Uterus (tissue), 4 donors: Measurements from ENCODE around the gene CP. TPM values are rescaled to one million over a fixed set of nuclear protein-coding genes. Genes with fewer than 3 reads are reported as not detected.

ENCODE experiments used
- DNase-seq, 2 donors: peaks; one replicate each; pipeline ENCODE4 v3.0.0-alpha.2; 2019 to 2020
- H3K27ac ChIP-seq, 2 donors: fragments of 200-600 bp; sonication (generic); 1 replicate in 1 of 2; 2 replicates in 1 of 2; pipeline ENCODE4 v1.5.1; 2016 to 2018
- H3K27me3 ChIP-seq, 2 donors: fragments of 200-600 bp; sonication (generic); one replicate each; pipeline ENCODE4 v1.5.1; 2018 to 2019; ENCODE audit warnings: control low read depth in 1 of 2
- H3K36me3 ChIP-seq, 2 donors: fragments of 200-600 bp; sonication (generic); one replicate each; pipeline ENCODE4 v1.5.1; 2019; ENCODE audit warnings: control low read depth in 1 of 2
- H3K4me1 ChIP-seq, 2 donors: fragments of 200-600 bp; sonication (generic); one replicate each; pipeline ENCODE4 v1.5.1; 2018 to 2019; ENCODE audit warnings: control low read depth in 1 of 2
- H3K4me3 ChIP-seq, 2 donors: fragments of 200-600 bp; sonication (generic); 1 replicate in 1 of 2; 2 replicates in 1 of 2; pipeline ENCODE4 v1.5.1; 2018 to 2019; ENCODE audit warnings: mild to moderate bottlenecking in 1 of 2
- H3K9me3 ChIP-seq, 2 donors: fragments of 200-600 bp; sonication (generic); one replicate each; pipeline ENCODE4 v1.5.1; 2019; ENCODE audit warnings: control low read depth in 1 of 2
- POLR2A ChIP-seq, 2 donors: fragments of 450-650 bp; IDR thresholded peaks; one replicate each; pipeline ENCODE4 v1.6.1; 2016; ENCODE audit warnings: antibody characterized with exemption in 2 of 2, mild to moderate bottlenecking in 1 of 2, moderate library complexity in 1 of 2
- intact Hi-C: fragments of 100-400 bp; cut with DNase I; formaldehyde crosslinking; loops from one replicate; pipeline ENCODE4 v1.15.1; 2023; ENCODE audit warnings: low total_unique reads
- total RNA-seq, 4 donors: library from RNA; depleted of rRNA in 3 of 4; stranded (reverse); fragments of >200 nt in 3 of 4; gene quantifications; one replicate each; pipeline versions ENCODE4 v1.1.0 to v1.2.4, GENCODE V29; 2014 to 2023
- TF ChIP-seq, protein P1 (sequence below), 4 experiments: fragments of 200-600 bp in 2 of 4; fragments of 450-650 bp in 2 of 4; sonication (generic) in 2 of 4; IDR thresholded peaks; one replicate each; pipeline ENCODE4 v1.5.1; 2016 to 2019; ENCODE audit warnings: antibody characterized with exemption in 4 of 4, mild to moderate bottlenecking in 2 of 4, moderate library complexity in 1 of 4
- donor health status: DM: yes; HTN: yes; CAD: no.

CP gene
- 10 to 100 TPM in 1 of 4 donors, 1 to 10 TPM in 3; 2.2 to 13.3 (median 5.9) TPM for total RNA-seq

DNA sequence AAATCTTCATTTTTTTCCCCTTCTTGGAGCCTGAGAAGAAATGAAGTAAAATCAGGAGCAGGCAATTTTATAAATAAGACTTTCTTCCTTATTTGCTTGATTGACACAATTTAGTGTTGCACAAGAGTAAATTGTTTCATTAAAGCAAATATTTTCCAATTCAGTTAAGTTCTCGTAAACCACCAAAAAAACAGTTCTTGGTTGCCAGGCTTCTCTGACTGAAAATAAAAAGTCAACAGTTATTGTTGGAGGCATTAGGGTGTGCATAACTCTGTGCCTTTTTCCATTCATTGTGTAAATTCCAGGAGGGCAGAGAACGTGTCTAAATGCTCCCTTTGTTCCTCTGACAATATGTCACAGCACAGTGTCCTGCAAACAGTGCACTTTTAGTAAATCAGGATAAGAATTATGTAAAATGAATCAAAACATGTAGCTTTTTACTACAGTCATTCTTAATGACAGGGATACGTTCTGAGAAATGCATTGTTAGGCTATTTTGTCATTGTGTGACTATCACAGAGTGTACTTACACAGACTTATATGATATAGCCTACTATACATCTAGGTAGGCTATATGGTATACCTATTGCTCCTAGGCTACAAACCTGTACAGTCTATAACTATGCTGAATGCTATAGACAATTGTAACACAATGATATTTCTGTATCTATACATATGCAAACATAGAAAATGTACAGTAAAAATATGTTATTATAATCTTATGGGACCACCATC, at the start of gene CP:
Gene CP (minus strand): TSS at position 47 of the 735 bp plus-strand sequence. CDS start 37 bp downstream, at position 10.
- Histone ChIP-seq H3K4me3 (no peak within 1 kb of the TSS), H3K4me1 (no peaks in the 10 kb centered on the region), H3K36me3 (no peaks in the 10 kb centered on the region), H3K9me3 (no peaks in the 10 kb centered on the region), H3K27ac (no peak within 1 kb of the TSS), H3K27me3 (no peaks in the 10 kb centered on the region)
- no peak for DNase-seq
- TF ChIP-seq, protein P1, sequence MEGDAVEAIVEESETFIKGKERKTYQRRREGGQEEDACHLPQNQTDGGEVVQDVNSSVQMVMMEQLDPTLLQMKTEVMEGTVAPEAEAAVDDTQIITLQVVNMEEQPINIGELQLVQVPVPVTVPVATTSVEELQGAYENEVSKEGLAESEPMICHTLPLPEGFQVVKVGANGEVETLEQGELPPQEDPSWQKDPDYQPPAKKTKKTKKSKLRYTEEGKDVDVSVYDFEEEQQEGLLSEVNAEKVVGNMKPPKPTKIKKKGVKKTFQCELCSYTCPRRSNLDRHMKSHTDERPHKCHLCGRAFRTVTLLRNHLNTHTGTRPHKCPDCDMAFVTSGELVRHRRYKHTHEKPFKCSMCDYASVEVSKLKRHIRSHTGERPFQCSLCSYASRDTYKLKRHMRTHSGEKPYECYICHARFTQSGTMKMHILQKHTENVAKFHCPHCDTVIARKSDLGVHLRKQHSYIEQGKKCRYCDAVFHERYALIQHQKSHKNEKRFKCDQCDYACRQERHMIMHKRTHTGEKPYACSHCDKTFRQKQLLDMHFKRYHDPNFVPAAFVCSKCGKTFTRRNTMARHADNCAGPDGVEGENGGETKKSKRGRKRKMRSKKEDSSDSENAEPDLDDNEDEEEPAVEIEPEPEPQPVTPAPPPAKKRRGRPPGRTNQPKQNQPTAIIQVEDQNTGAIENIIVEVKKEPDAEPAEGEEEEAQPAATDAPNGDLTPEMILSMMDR (IDR thresholded peaks at IDR 0.05) = no peak
- no peak for TF ChIP-seq POLR2A (IDR thresholded peaks at IDR 0.05)
- intact Hi-C loops = no loop called here

GRCh38 chr3:149270180-149270579, 48.6 kb upstream of the CP start:
- H3K4me1 ChIP-seq = no peaks in the 10 kb centered on the region
- no peaks in the 10 kb centered on the region for H3K36me3 ChIP-seq
- no peak overlapping the region for H3K27ac ChIP-seq
- intact Hi-C loops = loop anchor here (5.0 to 10.0 kb wide), 3 partner anchors 153 to 315 kb away; no protein-coding TSS in a partner anchor
- no peak overlapping the region for H3K4me3 ChIP-seq
- H3K27me3 ChIP-seq = no peaks in the 10 kb centered on the region
- TF ChIP-seq, protein P1 (IDR thresholded peaks at IDR 0.05) = no peak
- TF ChIP-seq POLR2A (IDR thresholded peaks at IDR 0.05) = no peak
- H3K9me3 ChIP-seq = no peaks in the 10 kb centered on the region
- DNase-seq = no peak

GRCh38 chr3:149269687-149270086, 48.1 kb upstream of the CP start:
- H3K9me3 ChIP-seq = no peaks in the 10 kb centered on the region
- H3K4me3 ChIP-seq = no peak overlapping the region
- TF ChIP-seq POLR2A (IDR thresholded peaks at IDR 0.05) = no peak
- TF ChIP-seq, protein P1 (IDR thresholded peaks at IDR 0.05) = no peak
- H3K27me3 ChIP-seq = no peaks in the 10 kb centered on the region
- no peak overlapping the region for H3K27ac ChIP-seq
- no peaks in the 10 kb centered on the region for H3K4me1 ChIP-seq
- DNase-seq = no peak
- intact Hi-C loops = loop anchor here (5.0 to 10.0 kb wide), 3 partner anchors 152 to 315 kb away; no protein-coding TSS in a partner anchor
- no peaks in the 10 kb centered on the region for H3K36me3 ChIP-seq

- Histone ChIP-seq H3K4me3 (no peak overlapping the region), H3K27me3 (no peaks in the 10 kb centered on the region), H3K36me3 (no peaks in the 10 kb centered on the region), H3K27ac (no peak overlapping the region), H3K9me3 (no peaks in the 10 kb centered on the region), H3K4me1 (no peaks in the 10 kb centered on the region)
- TF ChIP-seq POLR2A (IDR thresholded peaks at IDR 0.05) = no peak
- TF ChIP-seq, protein P1 (IDR thresholded peaks at IDR 0.05) = no peak
- intact Hi-C loops = no loop called here
- no peak for DNase-seq
These were observed 45.9 kb upstream of the CP start for GRCh38 chr3:149267565-149267964.

- H3K27me3 ChIP-seq = no peaks in the 10 kb centered on the region
- no peak overlapping the region for H3K27ac ChIP-seq
- H3K9me3 ChIP-seq = no peaks in the 10 kb centered on the region
- H3K4me1 ChIP-seq = no peaks in the 10 kb centered on the region
- no peak overlapping the region for H3K4me3 ChIP-seq
- intact Hi-C loops = no loop called here
- no peaks in the 10 kb centered on the region for H3K36me3 ChIP-seq
- TF ChIP-seq, protein P1 (IDR thresholded peaks at IDR 0.05) = no peak
- no peak for TF ChIP-seq POLR2A (IDR thresholded peaks at IDR 0.05)
- DNase-seq = no peak
These were observed 45.1 kb upstream of the CP start for GRCh38 chr3:149266736-149267135.
